MCF 10A (cell line): ENCODE measurements around the gene APRT. TPM values are rescaled to one million over a fixed set of nuclear protein-coding genes. Genes with fewer than 3 reads are reported as not detected.
"Not testable (repeated sequence)": the region's sequence is repeated elsewhere in the genome, so short reads cannot be mapped to it uniquely, and the experiment has no call there.

Experiments
- BruUV-seq: library from RNA; stranded (reverse); fragments of 400-500 nt; replicated peaks from 2 replicates; lab custom pipeline; 2021; lab: Mats Ljungman, UMichigan
- CTCF ChIA-PET: fragments of 300-600 bp; sonication (Branson Sonifier 250); formaldehyde crosslinking; extraction: SDS; loops from one replicate; lab custom pipeline; 2021; ENCODE audit warnings: antibody characterized with exemption, inconsistent platforms; lab: Yijun Ruan, JAX
- POLR2A ChIA-PET: fragments of 300-600, 350-650 bp; sonication (Branson Sonifier 250); formaldehyde crosslinking; extraction: SDS; loops from one replicate; lab custom pipeline; 2020; ENCODE audit warnings: antibody characterized with exemption, inconsistent platforms; lab: Yijun Ruan, JAX
- DNase-seq: peaks from one replicate; pipeline ENCODE4 v3.0.0-alpha.2; 2018; ENCODE audit not compliant: unreplicated experiment
- H3K27ac Mint-ChIP-seq: one replicate; pipeline ENCODE4 v1.8.0; 2022; ENCODE audit warnings: mild to moderate bottlenecking, low read depth, mixed read lengths; ENCODE audit not compliant: unreplicated experiment
- H3K27me3 Mint-ChIP-seq: one replicate; pipeline ENCODE4 v1.8.0; 2022; ENCODE audit warnings: mixed read lengths; ENCODE audit not compliant: insufficient read depth, unreplicated experiment
- H3K36me3 Mint-ChIP-seq: one replicate; pipeline ENCODE4 v1.8.0; 2022; ENCODE audit warnings: mild to moderate bottlenecking, moderate library complexity, mixed read lengths; ENCODE audit not compliant: insufficient read depth, unreplicated experiment
- H3K4me1 Mint-ChIP-seq: one replicate; pipeline ENCODE4 v1.8.0; 2022; ENCODE audit warnings: mixed read lengths; ENCODE audit not compliant: insufficient read depth, unreplicated experiment
- H3K4me3 Mint-ChIP-seq: one replicate; pipeline ENCODE4 v1.8.0; 2022; ENCODE audit warnings: mild to moderate bottlenecking, moderate library complexity, mixed read lengths; ENCODE audit not compliant: unreplicated experiment
- H3K9me3 Mint-ChIP-seq: one replicate; pipeline ENCODE4 v1.8.0; 2022; ENCODE audit warnings: mixed read lengths; ENCODE audit not compliant: unreplicated experiment
- intact Hi-C: fragments of 100-400 bp; cut with micrococcal nuclease; formaldehyde crosslinking; loops from 2 replicates; pipeline ENCODE4 v1.14.1; 2022
- total RNA-seq: library from RNA; stranded (reverse); gene quantifications from 2 replicates; pipeline ENCODE4 v1.2.3, GENCODE V29; 2022
- TF ChIP-seq, protein P1 (sequence below): fragments of 200-600 bp; IDR thresholded peaks from one replicate; pipeline ENCODE4 v1.8.0; 2022; ENCODE audit warnings: antibody characterized with exemption, mild to moderate bottlenecking; ENCODE audit not compliant: unreplicated experiment

APRT gene
- total RNA-seq, 1 experiment from 2014 or later, result 248 TPM

- no peak for DNase-seq
- BruUV-seq, result no TSS peak
- Mint-ChIP-seq H3K36me3 (peaks cover 10% of the 10 kb centered on the region), H3K4me1 (peaks cover 14% of the 10 kb centered on the region), H3K27ac (no peak overlapping the region), H3K27me3 (no peaks in the 10 kb centered on the region), H3K4me3 (no peak overlapping the region), H3K9me3 (no peaks in the 10 kb centered on the region)
- POLR2A ChIA-PET, result interaction anchor here (1.0 to 2.0 kb wide), 4 partner anchors 10 to 33 kb away, joined by 3 to 14 read pairs (median 6); partner anchors contain the start of genes APRT, GALNS and TRAPPC2L
- CTCF ChIA-PET, result no interaction called here
- intact Hi-C loops, result no loop called here
- TF ChIP-seq, protein P1, sequence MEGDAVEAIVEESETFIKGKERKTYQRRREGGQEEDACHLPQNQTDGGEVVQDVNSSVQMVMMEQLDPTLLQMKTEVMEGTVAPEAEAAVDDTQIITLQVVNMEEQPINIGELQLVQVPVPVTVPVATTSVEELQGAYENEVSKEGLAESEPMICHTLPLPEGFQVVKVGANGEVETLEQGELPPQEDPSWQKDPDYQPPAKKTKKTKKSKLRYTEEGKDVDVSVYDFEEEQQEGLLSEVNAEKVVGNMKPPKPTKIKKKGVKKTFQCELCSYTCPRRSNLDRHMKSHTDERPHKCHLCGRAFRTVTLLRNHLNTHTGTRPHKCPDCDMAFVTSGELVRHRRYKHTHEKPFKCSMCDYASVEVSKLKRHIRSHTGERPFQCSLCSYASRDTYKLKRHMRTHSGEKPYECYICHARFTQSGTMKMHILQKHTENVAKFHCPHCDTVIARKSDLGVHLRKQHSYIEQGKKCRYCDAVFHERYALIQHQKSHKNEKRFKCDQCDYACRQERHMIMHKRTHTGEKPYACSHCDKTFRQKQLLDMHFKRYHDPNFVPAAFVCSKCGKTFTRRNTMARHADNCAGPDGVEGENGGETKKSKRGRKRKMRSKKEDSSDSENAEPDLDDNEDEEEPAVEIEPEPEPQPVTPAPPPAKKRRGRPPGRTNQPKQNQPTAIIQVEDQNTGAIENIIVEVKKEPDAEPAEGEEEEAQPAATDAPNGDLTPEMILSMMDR, result no peak
These were observed 13.4 kb upstream of the APRT start for GRCh38 chr16:88825146-88825545.

GRCh38 chr16:88824256-88825077 is 12.7 kb upstream of the APRT start:
- H3K4me3 Mint-ChIP-seq, result no peak overlapping the region
- ChIA-PET POLR2A (interaction anchor here (1.0 to 2.0 kb wide), 3 partner anchors 10 to 33 kb away, joined by 3 to 14 read pairs (median 8); partner anchors contain the start of gene APRT), CTCF (interaction anchor here (0.6 kb wide), 1 partner anchor 41 kb away, joined by 6 read pairs; no protein-coding TSS in a partner anchor)
- H3K9me3 Mint-ChIP-seq, result no peaks in the 10 kb centered on the region
- H3K27ac Mint-ChIP-seq, result no peak overlapping the region
- TF ChIP-seq, protein P1, result no peak
- peaks cover 10% of the 10 kb centered on the region for H3K36me3 Mint-ChIP-seq
- no peak for DNase-seq
- H3K27me3 Mint-ChIP-seq, result no peaks in the 10 kb centered on the region
- intact Hi-C loops, result no loop called here
- peaks cover 14% of the 10 kb centered on the region for H3K4me1 Mint-ChIP-seq
- no TSS peak for BruUV-seq

- H3K4me1 Mint-ChIP-seq, result peaks cover 14% of the 10 kb centered on the region
- intact Hi-C loops, H3K4me3 Mint-ChIP-seq: not testable (repeated sequence)
These were observed 11.9 kb upstream of the APRT start for GRCh38 chr16:88823646-88824045.

GRCh38 chr16:88822281-88823040 is 10.7 kb upstream of the APRT start:
- CTCF ChIA-PET, result interaction anchor here (0.6 kb wide), 1 partner anchor 85 kb away, joined by 4 read pairs; no protein-coding TSS in a partner anchor
- Mint-ChIP-seq H3K4me3 (no peak overlapping the region), H3K27me3 (no peaks in the 10 kb centered on the region), H3K9me3 (no peaks in the 10 kb centered on the region), H3K36me3 (peaks cover 15% of the 10 kb centered on the region), H3K4me1 (peaks cover 14% of the 10 kb centered on the region), H3K27ac (no peak overlapping the region)
- no TSS peak for BruUV-seq
- intact Hi-C loops, result no loop called here
- POLR2A ChIA-PET, result interaction anchor here (0.7 to 2.2 kb wide), 3 partner anchors 10 to 1061 kb away, joined by 3 to 6 read pairs (median 3); partner anchors contain the start of gene APRT
- TF ChIP-seq, protein P1, result no peak
- no peak for DNase-seq

More at GRCh38 chr16:88823646-88824045, 11.9 kb upstream of the APRT start:
- H3K9me3 Mint-ChIP-seq, H3K27ac Mint-ChIP-seq, DNase-seq, H3K27me3 Mint-ChIP-seq, BruUV-seq, CTCF ChIA-PET, POLR2A ChIA-PET: not testable (repeated sequence)
- H3K36me3 Mint-ChIP-seq, result peaks cover 10% of the 10 kb centered on the region
